Measurements from ENCODE around the gene MTMR10.

Gene MTMR10

GRCh38 chr15:30991255-30992235 is at the start of gene MTMR10:
MTMR10 (minus strand) TSS chr15:30991628; CDS start chr15:30991506, 122 bp downstream.
- H3K9me2 ChIP-seq (ENCODE audit: low read depth, low read length): no peaks in the 10 kb centered on the region
- peak within 1 kb of the TSS; percentile 86 for H3K9ac ChIP-seq (ENCODE audit: low read length)
- peak within 1 kb of the TSS; percentile 82 for H3K4me2 ChIP-seq (ENCODE audit: low read length)
- H4K20me1 ChIP-seq (ENCODE audit: insufficient read depth, low read length): no peaks in the 10 kb centered on the region
- no peaks in the 10 kb centered on the region for H3K27me3 ChIP-seq (ENCODE audit: insufficient read depth, low read length)
- H3K27ac ChIP-seq (ENCODE audit: low read depth, low read length, poor library complexity, severe bottlenecking): peak within 1 kb of the TSS; percentile 47
- no peaks in the 10 kb centered on the region for H3F3A ChIP-seq (ENCODE audit: insufficient read depth, low read length)
- H3K4me3 ChIP-seq (ENCODE audit: low read depth, low read length, poor library complexity, severe bottlenecking): peak within 1 kb of the TSS; percentile 88
- H3K9me3 ChIP-seq (ENCODE audit: low read length): no peaks in the 10 kb centered on the region
- H3K4me1 ChIP-seq (ENCODE audit: insufficient read depth, low read length, severe bottlenecking): peaks cover 30% of the 10 kb centered on the region
- 0 out of 2 replicates have a peak within 1 kb of the TSS, but pooled peaks have one; percentile 21 for H2AFZ ChIP-seq (ENCODE audit: low read length)
- TF ChIP-seq EZH2 (IDR thresholded peaks at IDR 0.05; ENCODE audit: borderline replicate concordance, low read length): no peak
- TF ChIP-seq, protein P1, sequence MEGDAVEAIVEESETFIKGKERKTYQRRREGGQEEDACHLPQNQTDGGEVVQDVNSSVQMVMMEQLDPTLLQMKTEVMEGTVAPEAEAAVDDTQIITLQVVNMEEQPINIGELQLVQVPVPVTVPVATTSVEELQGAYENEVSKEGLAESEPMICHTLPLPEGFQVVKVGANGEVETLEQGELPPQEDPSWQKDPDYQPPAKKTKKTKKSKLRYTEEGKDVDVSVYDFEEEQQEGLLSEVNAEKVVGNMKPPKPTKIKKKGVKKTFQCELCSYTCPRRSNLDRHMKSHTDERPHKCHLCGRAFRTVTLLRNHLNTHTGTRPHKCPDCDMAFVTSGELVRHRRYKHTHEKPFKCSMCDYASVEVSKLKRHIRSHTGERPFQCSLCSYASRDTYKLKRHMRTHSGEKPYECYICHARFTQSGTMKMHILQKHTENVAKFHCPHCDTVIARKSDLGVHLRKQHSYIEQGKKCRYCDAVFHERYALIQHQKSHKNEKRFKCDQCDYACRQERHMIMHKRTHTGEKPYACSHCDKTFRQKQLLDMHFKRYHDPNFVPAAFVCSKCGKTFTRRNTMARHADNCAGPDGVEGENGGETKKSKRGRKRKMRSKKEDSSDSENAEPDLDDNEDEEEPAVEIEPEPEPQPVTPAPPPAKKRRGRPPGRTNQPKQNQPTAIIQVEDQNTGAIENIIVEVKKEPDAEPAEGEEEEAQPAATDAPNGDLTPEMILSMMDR (IDR thresholded peaks at IDR 0.05; ENCODE audit: low read length): no peak
- H3K79me2 ChIP-seq (ENCODE audit: insufficient read depth, low read length): peaks cover 14% of the 10 kb centered on the region; the same call in 1 of the 2 replicates
- H3K36me3 ChIP-seq (ENCODE audit: insufficient read depth, low read length): 0 out of 2 replicates have a peak, but pooled peaks cover 6% of the 10 kb centered on the region

DNA sequence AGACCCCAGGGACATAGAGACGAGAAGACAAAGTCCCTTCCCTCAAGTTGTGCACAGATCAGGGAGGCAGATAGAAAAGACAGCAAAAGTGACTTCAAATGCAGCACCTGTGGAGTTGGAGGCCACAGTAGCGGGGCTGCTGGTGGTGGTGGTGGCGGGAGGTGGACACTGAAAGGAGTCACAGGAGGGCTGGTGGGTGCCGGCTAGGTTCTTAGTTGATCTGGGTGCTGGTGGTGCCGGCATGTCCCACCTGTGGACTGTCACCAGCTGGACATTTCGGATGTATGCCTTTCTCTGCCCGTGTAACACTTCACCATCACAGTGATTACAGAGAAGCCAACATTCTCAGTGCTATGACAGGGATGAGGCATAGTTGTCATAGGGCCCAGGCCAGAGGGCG is 49.2 kb upstream of the MTMR10 start:
- no peak for TF ChIP-seq EZH2 (IDR thresholded peaks at IDR 0.05; ENCODE audit: borderline replicate concordance, low read length)
- TF ChIP-seq, protein P1 (IDR thresholded peaks at IDR 0.05; ENCODE audit: low read length): no peak

DNA sequence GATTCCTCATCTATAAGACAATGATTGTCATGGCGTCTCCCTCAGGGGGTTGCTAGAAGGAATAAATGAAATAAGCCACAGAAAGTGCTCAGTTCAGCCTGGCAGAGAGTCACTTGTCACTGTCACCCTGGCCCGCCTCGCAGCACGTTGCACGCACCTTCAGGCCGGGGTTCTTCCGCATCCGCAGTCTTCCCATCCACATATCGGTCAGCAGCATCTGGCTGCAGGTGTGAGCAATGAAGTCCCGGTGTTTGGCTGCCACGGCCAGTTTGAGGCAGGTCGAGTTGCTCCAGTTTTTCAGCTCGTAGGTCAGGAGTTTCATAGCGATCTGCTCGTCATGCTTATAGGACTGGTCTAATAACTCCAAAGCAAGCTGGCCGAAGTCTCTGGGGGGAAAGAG is 48.5 kb upstream of the MTMR10 start:
- no peak overlapping the region for H3K4me2 ChIP-seq (ENCODE audit: low read length)
- H3K4me1 ChIP-seq (ENCODE audit: insufficient read depth, low read length, severe bottlenecking): no peaks in the 10 kb centered on the region
- H3K79me2 ChIP-seq (ENCODE audit: insufficient read depth, low read length): no peaks in the 10 kb centered on the region
- peaks cover 5% of the 10 kb centered on the region; the same call in 1 of the 2 replicates for H3K9me3 ChIP-seq (ENCODE audit: low read length)
- no peaks in the 10 kb centered on the region; the same call in 1 of the 2 replicates for H3K27me3 ChIP-seq (ENCODE audit: insufficient read depth, low read length)
- TF ChIP-seq EZH2 (IDR thresholded peaks at IDR 0.05; ENCODE audit: borderline replicate concordance, low read length): no peak
- TF ChIP-seq, protein P1 (IDR thresholded peaks at IDR 0.05; ENCODE audit: low read length): no peak
- H3K27ac ChIP-seq (ENCODE audit: low read depth, low read length, poor library complexity, severe bottlenecking): no peak overlapping the region
- no peaks in the 10 kb centered on the region for H4K20me1 ChIP-seq (ENCODE audit: insufficient read depth, low read length)
- no peaks in the 10 kb centered on the region for H3K9me2 ChIP-seq (ENCODE audit: low read depth, low read length)
- no peak overlapping the region for H2AFZ ChIP-seq (ENCODE audit: low read length)
- H3K36me3 ChIP-seq (ENCODE audit: insufficient read depth, low read length): no peaks in the 10 kb centered on the region; the same call in 1 of the 2 replicates
- H3F3A ChIP-seq (ENCODE audit: insufficient read depth, low read length): no peaks in the 10 kb centered on the region
- no peak overlapping the region for H3K9ac ChIP-seq (ENCODE audit: low read length)
- no peak overlapping the region for H3K4me3 ChIP-seq (ENCODE audit: low read depth, low read length, poor library complexity, severe bottlenecking)

More for the DNA sequence above, 49.2 kb upstream of the MTMR10 start:
- Histone ChIP-seq H3K36me3 (ENCODE audit: insufficient read depth, low read length) (no peaks in the 10 kb centered on the region; the same call in 1 of the 2 replicates), H3K4me1 (ENCODE audit: insufficient read depth, low read length, severe bottlenecking) (no peaks in the 10 kb centered on the region), H2AFZ (ENCODE audit: low read length) (no peak overlapping the region), H3K9ac (ENCODE audit: low read length) (no peak overlapping the region), H3F3A (ENCODE audit: insufficient read depth, low read length) (no peaks in the 10 kb centered on the region), H4K20me1 (ENCODE audit: insufficient read depth, low read length) (no peaks in the 10 kb centered on the region), H3K9me2 (ENCODE audit: low read depth, low read length) (no peaks in the 10 kb centered on the region), H3K79me2 (ENCODE audit: insufficient read depth, low read length) (no peaks in the 10 kb centered on the region), H3K27ac (ENCODE audit: low read depth, low read length, poor library complexity, severe bottlenecking) (no peak overlapping the region), H3K4me2 (ENCODE audit: low read length) (no peak overlapping the region), H3K4me3 (ENCODE audit: low read depth, low read length, poor library complexity, severe bottlenecking) (no peak overlapping the region), H3K9me3 (ENCODE audit: low read length) (peaks cover 5% of the 10 kb centered on the region; the same call in 1 of the 2 replicates), H3K27me3 (ENCODE audit: insufficient read depth, low read length) (no peaks in the 10 kb centered on the region; the same call in 1 of the 2 replicates)

All from OCI-LY1 (cell line).